Measurements from ENCODE around the gene CGB3.
"Not testable (repeated sequence)": the region's sequence is repeated elsewhere in the genome, so short reads cannot be mapped to it uniquely, and the experiment has no call there.

Gene CGB3

GRCh38 chr19:49018388-49019241 is 5.5 kb downstream of the CGB3 start:
- Histone ChIP-seq H3K27me3 (ENCODE audit: control insufficient read depth, insufficient read depth, low read length) (peaks cover 16% of the 10 kb centered on the region), H3K4me3 (ENCODE audit: low read length) (peak overlapping the region; percentile 61), H3K36me3 (ENCODE audit: control insufficient read depth, insufficient read depth, low read length) (peaks cover 13% of the 10 kb centered on the region)
- not testable (repeated sequence) for H3K27ac ChIP-seq (ENCODE audit: low read depth, low read length); H3K4me1 ChIP-seq (ENCODE audit: control insufficient read depth, insufficient read depth, low read length); H3K9ac ChIP-seq (ENCODE audit: low read length)

- Histone ChIP-seq H3K9ac (ENCODE audit: low read length) (no peak overlapping the region), H3K4me1 (ENCODE audit: control insufficient read depth, insufficient read depth, low read length) (peaks cover 2% of the 10 kb centered on the region), H3K36me3 (ENCODE audit: control insufficient read depth, insufficient read depth, low read length) (peaks cover 13% of the 10 kb centered on the region), H3K27me3 (ENCODE audit: control insufficient read depth, insufficient read depth, low read length) (peaks cover 16% of the 10 kb centered on the region), H3K4me3 (ENCODE audit: low read length) (peak overlapping the region; percentile 61), H3K27ac (ENCODE audit: low read depth, low read length) (no peak overlapping the region)
Observed at GRCh38 chr19:49017666-49018351, 6.3 kb downstream of the CGB3 start.

- Histone ChIP-seq H3K27me3 (ENCODE audit: control insufficient read depth, insufficient read depth, low read length) (peaks cover 16% of the 10 kb centered on the region), H3K9ac (ENCODE audit: low read length) (no peak within 1 kb of the TSS), H3K36me3 (ENCODE audit: control insufficient read depth, insufficient read depth, low read length) (peaks cover 13% of the 10 kb centered on the region), H3K27ac (ENCODE audit: low read depth, low read length) (no peak within 1 kb of the TSS), H3K4me3 (ENCODE audit: low read length) (peak within 1 kb of the TSS; percentile 61), H3K4me1 (ENCODE audit: control insufficient read depth, insufficient read depth, low read length) (peaks cover 2% of the 10 kb centered on the region)
Observed at GRCh38 chr19:49017041-49017665, 7.0 kb downstream of the CGB3 start, which contains the start of gene LHB. Gene LHB (minus strand): TSS chr19:49017091. CDS start chr19:49017081, 10 bp downstream.

- no peak overlapping the region for H3K9ac ChIP-seq (ENCODE audit: low read length)
- no peak overlapping the region for H3K27ac ChIP-seq (ENCODE audit: low read depth, low read length)
- H3K27me3 ChIP-seq (ENCODE audit: control insufficient read depth, insufficient read depth, low read length) = peaks cover 16% of the 10 kb centered on the region
- H3K4me1 ChIP-seq (ENCODE audit: control insufficient read depth, insufficient read depth, low read length) = peaks cover 2% of the 10 kb centered on the region
- H3K36me3 ChIP-seq (ENCODE audit: control insufficient read depth, insufficient read depth, low read length) = peaks cover 15% of the 10 kb centered on the region
- no peak overlapping the region for H3K4me3 ChIP-seq (ENCODE audit: low read length)
Observed at GRCh38 chr19:49016067-49016839, 7.9 kb downstream of the CGB3 start.

- no peak overlapping the region for H3K4me3 ChIP-seq (ENCODE audit: low read length)
Observed at GRCh38 chr19:49014870-49015255, 9.3 kb downstream of the CGB3 start.

GRCh38 chr19:49014123-49014869 is 9.8 kb downstream of the CGB3 start:
- peaks cover 3% of the 10 kb centered on the region for H3K27me3 ChIP-seq (ENCODE audit: control insufficient read depth, insufficient read depth, low read length)
- H3K4me3 ChIP-seq (ENCODE audit: low read length) = no peak overlapping the region
- no peak overlapping the region for H3K9ac ChIP-seq (ENCODE audit: low read length)
- H3K36me3 ChIP-seq (ENCODE audit: control insufficient read depth, insufficient read depth, low read length) = peaks cover 24% of the 10 kb centered on the region
- no peak overlapping the region for H3K27ac ChIP-seq (ENCODE audit: low read depth, low read length)
- peaks cover 2% of the 10 kb centered on the region for H3K4me1 ChIP-seq (ENCODE audit: control insufficient read depth, insufficient read depth, low read length)

More at GRCh38 chr19:49014870-49015255, 9.3 kb downstream of the CGB3 start:
- H3K9ac ChIP-seq (ENCODE audit: low read length) = no peak overlapping the region
- H3K27me3 ChIP-seq (ENCODE audit: control insufficient read depth, insufficient read depth, low read length) = peaks cover 6% of the 10 kb centered on the region
- H3K36me3 ChIP-seq (ENCODE audit: control insufficient read depth, insufficient read depth, low read length) = peaks cover 20% of the 10 kb centered on the region
- H3K27ac ChIP-seq (ENCODE audit: low read depth, low read length) = no peak overlapping the region
- peaks cover 2% of the 10 kb centered on the region for H3K4me1 ChIP-seq (ENCODE audit: control insufficient read depth, insufficient read depth, low read length)

GRCh38 chr19:49011194-49011593 is 12.9 kb downstream of the CGB3 start:
- Histone ChIP-seq H3K4me1 (ENCODE audit: control insufficient read depth, insufficient read depth, low read length) (no peaks in the 10 kb centered on the region), H3K27me3 (ENCODE audit: control insufficient read depth, insufficient read depth, low read length) (no peaks in the 10 kb centered on the region), H3K36me3 (ENCODE audit: control insufficient read depth, insufficient read depth, low read length) (peaks cover 35% of the 10 kb centered on the region), H3K27ac (ENCODE audit: low read depth, low read length) (no peak overlapping the region), H3K4me3 (ENCODE audit: low read length) (no peak overlapping the region), H3K9ac (ENCODE audit: low read length) (no peak overlapping the region)

GRCh38 chr19:49010453-49010852 is 13.7 kb downstream of the CGB3 start:
- no peaks in the 10 kb centered on the region for H3K4me1 ChIP-seq (ENCODE audit: control insufficient read depth, insufficient read depth, low read length)
- peaks cover 36% of the 10 kb centered on the region for H3K36me3 ChIP-seq (ENCODE audit: control insufficient read depth, insufficient read depth, low read length)
- H3K27me3 ChIP-seq (ENCODE audit: control insufficient read depth, insufficient read depth, low read length) = no peaks in the 10 kb centered on the region
- H3K4me3 ChIP-seq (ENCODE audit: low read length) = no peak overlapping the region
- H3K27ac ChIP-seq (ENCODE audit: low read depth, low read length) = no peak overlapping the region
- H3K9ac ChIP-seq (ENCODE audit: low read length) = no peak overlapping the region

GRCh38 chr19:49009828-49010227 is 14.3 kb downstream of the CGB3 start:
- H3K4me3 ChIP-seq (ENCODE audit: low read length) = no peak overlapping the region
- H3K4me1 ChIP-seq (ENCODE audit: control insufficient read depth, insufficient read depth, low read length) = no peaks in the 10 kb centered on the region
- no peak overlapping the region for H3K9ac ChIP-seq (ENCODE audit: low read length)
- no peak overlapping the region for H3K27ac ChIP-seq (ENCODE audit: low read depth, low read length)
- H3K27me3 ChIP-seq (ENCODE audit: control insufficient read depth, insufficient read depth, low read length) = no peaks in the 10 kb centered on the region
- H3K36me3 ChIP-seq (ENCODE audit: control insufficient read depth, insufficient read depth, low read length) = peaks cover 36% of the 10 kb centered on the region

- no peaks in the 10 kb centered on the region for H3K4me1 ChIP-seq (ENCODE audit: control insufficient read depth, insufficient read depth, low read length)
- no peak overlapping the region for H3K4me3 ChIP-seq (ENCODE audit: low read length)
- no peaks in the 10 kb centered on the region for H3K27me3 ChIP-seq (ENCODE audit: control insufficient read depth, insufficient read depth, low read length)
- H3K27ac ChIP-seq (ENCODE audit: low read depth, low read length) = no peak overlapping the region
- no peak overlapping the region for H3K9ac ChIP-seq (ENCODE audit: low read length)
- H3K36me3 ChIP-seq (ENCODE audit: control insufficient read depth, insufficient read depth, low read length) = peaks cover 30% of the 10 kb centered on the region
Observed at GRCh38 chr19:49006905-49007304, 17.2 kb downstream of the CGB3 start.

- H3K27me3 ChIP-seq (ENCODE audit: control insufficient read depth, insufficient read depth, low read length) = no peaks in the 10 kb centered on the region
- no peaks in the 10 kb centered on the region for H3K4me1 ChIP-seq (ENCODE audit: control insufficient read depth, insufficient read depth, low read length)
- H3K36me3 ChIP-seq (ENCODE audit: control insufficient read depth, insufficient read depth, low read length) = peaks cover 24% of the 10 kb centered on the region
- H3K9ac ChIP-seq (ENCODE audit: low read length) = no peak overlapping the region
- no peak overlapping the region for H3K27ac ChIP-seq (ENCODE audit: low read depth, low read length)
- H3K4me3 ChIP-seq (ENCODE audit: low read length) = no peak overlapping the region
Observed at GRCh38 chr19:49004964-49005614, 19.0 kb downstream of the CGB3 start.

Measured in rectal smooth muscle tissue (tissue), 1 donor.